ENCODE measurements around the gene KHDC1L. TPM values are rescaled to one million over a fixed set of nuclear protein-coding genes. Genes with fewer than 3 reads are reported as not detected.

Gene KHDC1L
- total and polyA plus RNA-seq, 2 of the 13 experiments (the other 11 are each of a cell fraction or from before 2014, with no cell fraction given) = not detected

DNA sequence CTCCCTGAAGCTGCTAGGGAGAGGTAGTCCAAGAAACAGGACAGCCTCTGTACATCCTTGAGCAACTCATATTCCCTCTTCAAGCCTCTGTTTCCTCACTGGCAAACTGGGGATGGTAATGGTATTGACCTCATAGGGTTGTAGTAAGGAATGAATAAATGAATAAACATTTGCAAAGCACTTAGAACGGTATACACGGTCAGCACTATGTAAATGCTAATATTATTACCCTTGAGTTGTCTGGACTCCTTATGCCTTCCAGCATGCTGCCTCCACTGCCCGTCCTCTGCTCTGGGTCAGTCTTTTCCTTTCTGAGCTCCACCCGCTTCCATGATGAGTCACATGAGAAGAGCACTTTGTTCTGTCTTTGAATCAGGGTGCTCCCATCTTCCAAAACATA is 50.6 kb downstream of the KHDC1L start:
- no peaks in the 10 kb centered on the region for H3K9me3 ChIP-seq (ENCODE audit: low read length)
- ChIA-PET POLR2A (no interaction called here), CTCF (ENCODE audit: low intra/inter-chr PET ratio, low total read pairs) (no interaction called here)
- in situ Hi-C loops (cut with HindIII; ENCODE audit: extremely low pct_ligation_motif_present, low pct_unique_long_range_greater_than_20kb) (no loop called here), intact Hi-C loops (cut with micrococcal nuclease; ENCODE audit: unreplicated experiment) (no loop called here)
- DNase-seq (ENCODE audit: low spot score) (no peak), ATAC-seq (no peak), FAIRE-seq (no peak)
- H3K27ac ChIP-seq (ENCODE audit: extremely low read length, insufficient read depth, low read length) = no peak overlapping the region
- no peak overlapping the region for H3K4me2 ChIP-seq (ENCODE audit: low read depth, low read length)
- no peaks in the 10 kb centered on the region for H3K4me1 ChIP-seq (ENCODE audit: insufficient read depth, low read length)
- no peaks in the 10 kb centered on the region; a peak in 1 of 5 replicates for H3K27me3 ChIP-seq (ENCODE audit: control insufficient read depth in 1 of 2, insufficient read depth in 2 of 2, low read length in 2 of 2)
- TF ChIP-seq, protein P1, sequence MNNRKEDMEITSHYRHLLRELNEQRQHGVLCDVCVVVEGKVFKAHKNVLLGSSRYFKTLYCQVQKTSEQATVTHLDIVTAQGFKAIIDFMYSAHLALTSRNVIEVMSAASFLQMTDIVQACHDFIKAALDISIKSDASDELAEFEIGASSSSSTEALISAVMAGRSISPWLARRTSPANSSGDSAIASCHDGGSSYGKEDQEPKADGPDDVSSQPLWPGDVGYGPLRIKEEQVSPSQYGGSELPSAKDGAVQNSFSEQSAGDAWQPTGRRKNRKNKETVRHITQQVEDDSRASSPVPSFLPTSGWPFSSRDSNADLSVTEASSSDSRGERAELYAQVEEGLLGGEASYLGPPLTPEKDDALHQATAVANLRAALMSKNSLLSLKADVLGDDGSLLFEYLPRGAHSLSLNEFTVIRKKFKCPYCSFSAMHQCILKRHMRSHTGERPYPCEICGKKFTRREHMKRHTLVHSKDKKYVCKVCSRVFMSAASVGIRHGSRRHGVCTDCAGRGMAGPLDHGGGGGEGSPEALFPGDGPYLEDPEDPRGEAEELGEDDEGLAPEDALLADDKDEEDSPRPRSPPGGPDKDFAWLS (CRISPR knock-in tag; IDR thresholded peaks at IDR 0.05; ENCODE audit: borderline replicate concordance) = no peak
- TF ChIP-seq NKX3-1 (CRISPR knock-in tag; IDR thresholded peaks at IDR 0.05) = no peak
- TF ChIP-seq ZNF124 (CRISPR knock-in tag; IDR thresholded peaks at IDR 0.05) = no peak
- TF ChIP-seq JDP2 (CRISPR knock-in tag; IDR thresholded peaks at IDR 0.05; ENCODE audit: borderline replicate concordance) = no peak
- TF ChIP-seq POLR2AphosphoS2 (IDR thresholded peaks at IDR 0.05; ENCODE audit: low read depth, low read length) = no peak
- TF ChIP-seq TAF1 (CRISPR knock-in tag; IDR thresholded peaks at IDR 0.05) = no peak
- TF ChIP-seq ZNF343 (CRISPR knock-in tag; IDR thresholded peaks at IDR 0.05) = no peak
- no peak for TF ChIP-seq HHEX (CRISPR knock-in tag; IDR thresholded peaks at IDR 0.05)
- no peak for TF ChIP-seq TEAD3 (CRISPR knock-in tag; optimal IDR thresholded peaks at IDR 0.05; ENCODE audit: borderline replicate concordance)
- TF ChIP-seq FOXM1 (CRISPR knock-in tag; IDR thresholded peaks at IDR 0.05) = no peak
- TF ChIP-seq, protein P2, sequence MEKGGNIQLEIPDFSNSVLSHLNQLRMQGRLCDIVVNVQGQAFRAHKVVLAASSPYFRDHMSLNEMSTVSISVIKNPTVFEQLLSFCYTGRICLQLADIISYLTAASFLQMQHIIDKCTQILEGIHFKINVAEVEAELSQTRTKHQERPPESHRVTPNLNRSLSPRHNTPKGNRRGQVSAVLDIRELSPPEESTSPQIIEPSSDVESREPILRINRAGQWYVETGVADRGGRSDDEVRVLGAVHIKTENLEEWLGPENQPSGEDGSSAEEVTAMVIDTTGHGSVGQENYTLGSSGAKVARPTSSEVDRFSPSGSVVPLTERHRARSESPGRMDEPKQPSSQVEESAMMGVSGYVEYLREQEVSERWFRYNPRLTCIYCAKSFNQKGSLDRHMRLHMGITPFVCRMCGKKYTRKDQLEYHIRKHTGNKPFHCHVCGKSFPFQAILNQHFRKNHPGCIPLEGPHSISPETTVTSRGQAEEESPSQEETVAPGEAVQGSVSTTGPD (CRISPR knock-in tag; IDR thresholded peaks at IDR 0.05) = no peak
- TF ChIP-seq, protein P3, sequence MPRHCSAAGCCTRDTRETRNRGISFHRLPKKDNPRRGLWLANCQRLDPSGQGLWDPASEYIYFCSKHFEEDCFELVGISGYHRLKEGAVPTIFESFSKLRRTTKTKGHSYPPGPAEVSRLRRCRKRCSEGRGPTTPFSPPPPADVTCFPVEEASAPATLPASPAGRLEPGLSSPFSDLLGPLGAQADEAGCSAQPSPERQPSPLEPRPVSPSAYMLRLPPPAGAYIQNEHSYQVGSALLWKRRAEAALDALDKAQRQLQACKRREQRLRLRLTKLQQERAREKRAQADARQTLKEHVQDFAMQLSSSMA (CRISPR knock-in tag; IDR thresholded peaks at IDR 0.05) = no peak
- no peak for TF ChIP-seq KMT2B (CRISPR knock-in tag; IDR thresholded peaks at IDR 0.05)
- TF ChIP-seq REL (CRISPR knock-in tag; conservative IDR thresholded peaks at IDR 0.05) = no peak
- H3K79me2 ChIP-seq (ENCODE audit: insufficient read depth, low read length) = no peaks in the 10 kb centered on the region
- no peak overlapping the region for H2AFZ ChIP-seq (ENCODE audit: low read length)
- H3K4me3 ChIP-seq (replicated peaks in 1 of 3; ENCODE audit: insufficient read depth in 1 of 3, low read depth in 2 of 3, low read length in 3 of 3) = no peak overlapping the region
- no peaks in the 10 kb centered on the region for H3K36me3 ChIP-seq (replicated peaks in 1 of 2; ENCODE audit: control insufficient read depth in 1 of 2, insufficient read depth in 2 of 2, low read length in 2 of 2)
- WGBS (ENCODE audit: low lambda C conversion rate) = 6% methylated on average over 4 of the region's 4 CpGs
- no peaks in the 10 kb centered on the region for H4K20me1 ChIP-seq (ENCODE audit: insufficient read depth, low read length)
- no TSS peak for BruUV-seq (replicated peaks)
- no peak overlapping the region for H3K9ac ChIP-seq (ENCODE audit: insufficient read depth, low read depth, low read length)

Other genes starting within 250 kb of the KHDC1L start
- gene KHDC1, start 37.7 kb upstream of the KHDC1L start, total RNA-seq (2016; rRNA removed; fragmentation: Illumina TruSeq; extraction: Trizol) = not detected in 2 replicates
- not detected in 2 replicates for gene KHDC1, start 37.7 kb upstream of the KHDC1L start, polyA plus RNA-seq (2011; rRNA removed)
- gene DPPA5, start 128.8 kb upstream of the KHDC1L start, total RNA-seq (2016; rRNA removed; fragmentation: Illumina TruSeq; extraction: Trizol) = not detected in 2 replicates
- not detected in 2 replicates for gene DPPA5, start 128.8 kb upstream of the KHDC1L start, polyA plus RNA-seq (2011; rRNA removed)
- gene KHDC3L, start 137.2 kb upstream of the KHDC1L start, total RNA-seq (2016; rRNA removed; fragmentation: Illumina TruSeq; extraction: Trizol) = not detected in 2 replicates
- not detected in 2 replicates for gene KHDC3L, start 137.2 kb upstream of the KHDC1L start, polyA plus RNA-seq (2011; rRNA removed)
- not detected in 2 replicates for gene OOEP, start 144.4 kb upstream of the KHDC1L start, total RNA-seq (2016; rRNA removed; fragmentation: Illumina TruSeq; extraction: Trizol)
- gene OOEP, start 144.4 kb upstream of the KHDC1L start, polyA plus RNA-seq (2011; rRNA removed) = not detected in 2 replicates
- gene DDX43, start 169.3 kb upstream of the KHDC1L start, total RNA-seq (2016; rRNA removed; fragmentation: Illumina TruSeq; extraction: Trizol) = not detected in 2 replicates
- not detected in 2 replicates for gene DDX43, start 169.3 kb upstream of the KHDC1L start, polyA plus RNA-seq (2011; rRNA removed)
- gene CGAS, start 226.8 kb upstream of the KHDC1L start, total RNA-seq (2016; rRNA removed; fragmentation: Illumina TruSeq; extraction: Trizol) = 0.07 TPM in 1 of 2 replicates, not detected in the other
- 0.03 and 0.04 TPM in 2 replicates for gene CGAS, start 226.8 kb upstream of the KHDC1L start, polyA plus RNA-seq (2011; rRNA removed)
- gene MTO1, start 236.2 kb upstream of the KHDC1L start, total RNA-seq (2016; rRNA removed; fragmentation: Illumina TruSeq; extraction: Trizol) = 31.9 and 45.3 TPM in 2 replicates
- 20.1 and 21.1 TPM in 2 replicates for gene MTO1, start 236.2 kb upstream of the KHDC1L start, polyA plus RNA-seq (2011; rRNA removed)

Data from HepG2 (cell line).